HL-60 (cell line): ENCODE data around the gene EPB41L3.

Experiments used
- DNase-seq, 2 experiments: peaks; one replicate each; pipeline ENCODE4 v3.0.0-alpha.2; 2010 to 2020; ENCODE audit warnings: low read depth in 1 of 2, low spot score in 1 of 2
- H3K27ac ChIP-seq: fragments of 250-450 bp; sonication (Bioruptor Pico); replicated peaks from 2 replicates; pipeline ENCODE4 v1.5.1; 2020; ENCODE audit warnings: mild to moderate bottlenecking, moderate library complexity
- H3K27me3 ChIP-seq: fragments of 250-450 bp; sonication (Bioruptor Pico); 2 replicates; pipeline ENCODE4 v1.5.1; 2021; ENCODE audit warnings: mild to moderate bottlenecking, moderate library complexity; ENCODE audit not compliant: insufficient read depth, poor library complexity, severe bottlenecking
- H3K4me3 ChIP-seq: replicated peaks from 2 replicates; pipeline ENCODE4 v1.5.1; 2011; ENCODE audit warnings: mild to moderate bottlenecking, control low read depth, low read length; ENCODE audit not compliant: insufficient read depth
- CTCF ChIP-seq: IDR thresholded peaks from one replicate; pipeline ENCODE4 v1.5.1; 2011; ENCODE audit warnings: low read length, control low read depth, inconsistent platforms; ENCODE audit not compliant: insufficient read depth
- GABPA ChIP-seq: IDR thresholded peaks from 2 replicates; pipeline ENCODE4 v1.6.1; 2012; ENCODE audit warnings: low read depth
- POLR2AphosphoS5 ChIP-seq: IDR thresholded peaks from 2 replicates; pipeline ENCODE4 v1.6.1; 2012; ENCODE audit warnings: low read depth
- REST ChIP-seq: IDR thresholded peaks from 2 replicates; pipeline ENCODE4 v1.6.1; 2012; ENCODE audit warnings: low read depth; ENCODE audit not compliant: insufficient replicate concordance
- SPI1 ChIP-seq: IDR thresholded peaks from 2 replicates; pipeline ENCODE4 v1.6.1; 2012; ENCODE audit warnings: low read depth, mild to moderate bottlenecking, borderline replicate concordance

Gene EPB41L3

GRCh38 chr18:5397102-5397501 is 146.7 kb downstream of the EPB41L3 start:
- H3K27me3 ChIP-seq = no peaks in the 10 kb centered on the region
- no peak for TF ChIP-seq POLR2AphosphoS5
- no peak for TF ChIP-seq GABPA
- TF ChIP-seq CTCF = no peak
- TF ChIP-seq REST = no peak
- no peak for TF ChIP-seq SPI1
- H3K4me3 ChIP-seq = no peak overlapping the region
- DNase-seq = no peak
- H3K27ac ChIP-seq = no peak overlapping the region

GRCh38 chr18:5395860-5396448 is 147.8 kb downstream of the EPB41L3 start:
- Histone ChIP-seq H3K4me3 (no peak overlapping the region), H3K27ac (no peak overlapping the region), H3K27me3 (no peaks in the 10 kb centered on the region)
- TF ChIP-seq POLR2AphosphoS5 (no peak), GABPA (no peak), CTCF (no peak), SPI1 (no peak), REST (no peak)
- DNase-seq = no peak

- H3K27ac ChIP-seq = no peak overlapping the region
- H3K27me3 ChIP-seq = no peaks in the 10 kb centered on the region
- DNase-seq = no peak
- no peak overlapping the region for H3K4me3 ChIP-seq
- no peak for TF ChIP-seq POLR2AphosphoS5
- TF ChIP-seq SPI1 = no peak
- no peak for TF ChIP-seq GABPA
- no peak for TF ChIP-seq CTCF
- TF ChIP-seq REST = no peak
Measured at GRCh38 chr18:5393779-5394178, 150.0 kb downstream of the EPB41L3 start.
